Fibroblast of mammary gland (primary cell): ENCODE results near the gene DYDC2.
"Not testable (repeated sequence)": the region's sequence is repeated elsewhere in the genome, so short reads cannot be mapped to it uniquely, and the experiment has no call there.

Experiments
- DNase-seq: peaks from one replicate; pipeline ENCODE4 v3.0.0-alpha.2; 2010; ENCODE audit warnings: low read depth
- H3K4me3 ChIP-seq: 2 replicates; pipeline ENCODE4 v1.5.1; 2011; ENCODE audit warnings: low read depth, mild to moderate bottlenecking, low read length, moderate library complexity; ENCODE audit not compliant: control insufficient read depth
- CTCF ChIP-seq: conservative IDR thresholded peaks from 2 replicates; pipeline ENCODE4 v1.5.1; 2011; ENCODE audit warnings: low read depth, low read length, inconsistent platforms; ENCODE audit not compliant: control insufficient read depth, insufficient read depth

Gene DYDC2

DNA sequence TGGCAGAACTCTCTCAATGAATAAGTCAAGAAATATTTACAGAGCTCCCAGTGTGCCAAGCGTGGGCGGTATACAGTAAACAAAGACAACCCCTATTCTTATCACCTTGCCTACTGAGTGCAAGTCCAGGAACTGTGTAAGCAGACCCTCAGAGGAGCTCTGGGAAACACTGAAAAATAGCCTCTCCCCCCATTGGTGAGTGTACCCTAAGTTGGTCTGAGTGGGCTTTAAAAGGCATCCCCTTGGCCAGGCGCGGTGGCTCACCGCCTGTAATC, 1.2 kb downstream of the DYDC2 start:
- DNase-seq, result no peak
- H3K4me3 ChIP-seq, result no peak overlapping the region
- no peak for TF ChIP-seq CTCF

GRCh38 chr10:80358925-80359324, 2.3 kb downstream of the DYDC2 start:
- DNase-seq, H3K4me3 ChIP-seq: not testable (repeated sequence)

- TF ChIP-seq CTCF, result no peak
- no peak for DNase-seq
- no peak overlapping the region for H3K4me3 ChIP-seq
Observed at GRCh38 chr10:80359644-80360043, 3.1 kb downstream of the DYDC2 start.

GRCh38 chr10:80365510-80365909, 8.9 kb downstream of the DYDC2 start:
- no peak overlapping the region for H3K4me3 ChIP-seq
- TF ChIP-seq CTCF, result no peak

GRCh38 chr10:80371467-80371866, 14.9 kb downstream of the DYDC2 start:
- no peak overlapping the region for H3K4me3 ChIP-seq
- no peak for TF ChIP-seq CTCF
- DNase-seq, result no peak

More at GRCh38 chr10:80365510-80365909, 8.9 kb downstream of the DYDC2 start:
- DNase-seq, result no peak

DNA sequence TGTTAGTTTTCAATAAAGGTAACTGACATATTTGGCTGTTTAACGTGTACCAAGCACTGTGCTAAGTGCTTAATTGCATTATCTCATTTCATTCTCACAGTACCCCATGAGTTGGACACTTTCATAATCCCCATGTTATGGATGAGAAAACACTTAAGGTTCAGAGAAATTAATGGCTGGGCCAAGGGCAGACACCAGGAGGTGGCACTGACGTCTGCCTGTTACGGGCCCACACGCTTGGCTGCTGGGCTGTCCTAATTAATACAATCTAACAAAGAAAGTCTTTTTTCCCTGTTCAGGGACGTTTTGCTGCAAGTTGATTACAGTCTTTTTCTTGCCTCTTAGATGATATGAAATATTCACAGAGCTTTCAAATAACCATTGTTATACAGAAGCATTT, 16.1 kb downstream of the DYDC2 start:
- no peak for TF ChIP-seq CTCF
- no peak overlapping the region for H3K4me3 ChIP-seq
- no peak for DNase-seq

- H3K4me3 ChIP-seq, result no peak overlapping the region
- no peak for DNase-seq
- no peak for TF ChIP-seq CTCF
Observed at GRCh38 chr10:80373502-80373901, 16.9 kb downstream of the DYDC2 start.
